Measurements from ENCODE around the gene SLC7A6.

The SLC7A6 gene

GRCh38 chr16:68257906-68258800 lies 6.2 kb upstream of the SLC7A6 start:
- DNase-seq, result no peak

- DNase-seq, result no peak
These were observed 5.1 kb upstream of the SLC7A6 start for GRCh38 chr16:68259007-68259825.

GRCh38 chr16:68263559-68264127 lies 683 bp upstream of the SLC7A6 start:
- no peak for DNase-seq

- peak in 1 of 2 experiments; percentile 25 for DNase-seq
These were observed 973 bp downstream of the SLC7A6 start for GRCh38 chr16:68265078-68265920.

GRCh38 chr16:68267612-68268405 lies 3.5 kb downstream of the SLC7A6 start:
- DNase-seq, result no peak

- DNase-seq, result no peak
These were observed 5.5 kb downstream of the SLC7A6 start for GRCh38 chr16:68269793-68270192.

GRCh38 chr16:68270353-68270752 lies 6.0 kb downstream of the SLC7A6 start:
- DNase-seq, result no peak

- peak; percentile 25 to 78 for DNase-seq
These were observed 8.3 kb downstream of the SLC7A6 start for GRCh38 chr16:68272507-68273209.

- DNase-seq, result no peak
These were observed 9.1 kb downstream of the SLC7A6 start for GRCh38 chr16:68273459-68273858.

GRCh38 chr16:68273896-68274295 lies 9.6 kb downstream of the SLC7A6 start:
- DNase-seq, result no peak

- DNase-seq, result no peak
These were observed 10.1 kb downstream of the SLC7A6 start for GRCh38 chr16:68274441-68274840.

GRCh38 chr16:68275611-68276191 lies 11.4 kb downstream of the SLC7A6 start:
- DNase-seq, result peak in 1 of 2 experiments; percentile 36

GRCh38 chr16:68276223-68276622 lies 11.9 kb downstream of the SLC7A6 start:
- DNase-seq, result no peak

GRCh38 chr16:68279726-68280558 lies 15.6 kb downstream of the SLC7A6 start:
- DNase-seq, result no peak

GRCh38 chr16:68281368-68282063 lies 17.2 kb downstream of the SLC7A6 start:
- no peak for DNase-seq

GRCh38 chr16:68282064-68282452 lies 17.7 kb downstream of the SLC7A6 start:
- no peak for DNase-seq

GRCh38 chr16:68283346-68283745 lies 19.0 kb downstream of the SLC7A6 start:
- no peak for DNase-seq

- DNase-seq, result no peak
These were observed 19.7 kb downstream of the SLC7A6 start for GRCh38 chr16:68283801-68284598.
